ENCODE results near the gene TIRAP. TPM values are rescaled to one million over a fixed set of nuclear protein-coding genes. Genes with fewer than 3 reads are reported as not detected.

The TIRAP gene
- total and polyA plus RNA-seq, 2 of the 8 experiments (the other 6 are each of a cell fraction or from before 2014, with no cell fraction given), result 5.3 TPM

GRCh38 chr11:126279191-126279590 is 3.7 kb upstream of the TIRAP start (continued):
- TF ChIP-seq PHF8 (conservative IDR thresholded peaks at IDR 0.05; ENCODE audit: low read depth, low read length) (no peak), ASH2L (IDR thresholded peaks at IDR 0.05; ENCODE audit: low read length) (no peak), SP1 (IDR thresholded peaks at IDR 0.05; ENCODE audit: low read depth, low read length) (no peak), TAF7 (optimal IDR thresholded peaks at IDR 0.05; ENCODE audit: borderline replicate concordance, low read depth, low read length) (no peak), EGR1 (IDR thresholded peaks at IDR 0.05; ENCODE audit: borderline replicate concordance, low read depth, low read length) (no peak), GABPA (IDR thresholded peaks at IDR 0.05; ENCODE audit: borderline replicate concordance, insufficient read depth, low read length) (no peak), TBP (IDR thresholded peaks at IDR 0.05; ENCODE audit: low read depth, low read length) (no peak), SRF (IDR thresholded peaks at IDR 0.05; ENCODE audit: low read depth, low read length) (no peak), POU5F1 (IDR thresholded peaks at IDR 0.05; ENCODE audit: low read depth, low read length) (no peak)

All from H1 (cell line).